Femur (tissue), 1 donor: ENCODE data around the gene DENND1A.
"Not testable (repeated sequence)": the region's sequence is repeated elsewhere in the genome, so short reads cannot be mapped to it uniquely, and the experiment has no call there.

Source experiments
- DNase-seq: peaks from one replicate; pipeline ENCODE4 v3.0.0-alpha.2; 2017

DENND1A gene

DNA sequence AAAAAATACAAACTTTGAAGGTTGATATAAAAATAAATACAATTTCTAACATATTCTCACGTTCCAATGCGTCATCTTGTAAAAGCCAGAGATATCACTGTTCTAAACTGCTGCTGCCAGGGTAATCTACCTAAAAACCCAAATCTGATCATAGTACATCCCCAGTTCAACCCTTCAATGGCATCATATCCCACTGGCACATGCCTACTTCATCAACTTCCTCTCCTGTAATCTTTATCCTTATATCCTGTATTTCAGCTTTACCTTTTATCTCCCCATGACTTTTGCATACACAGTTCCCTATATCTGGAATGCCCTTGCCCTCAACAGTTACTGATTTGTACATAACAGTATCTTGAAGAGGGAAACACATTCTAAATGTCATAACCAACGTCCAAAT lies 7.5 kb downstream of the DENND1A start:
- DNase-seq, result no peak

DNA sequence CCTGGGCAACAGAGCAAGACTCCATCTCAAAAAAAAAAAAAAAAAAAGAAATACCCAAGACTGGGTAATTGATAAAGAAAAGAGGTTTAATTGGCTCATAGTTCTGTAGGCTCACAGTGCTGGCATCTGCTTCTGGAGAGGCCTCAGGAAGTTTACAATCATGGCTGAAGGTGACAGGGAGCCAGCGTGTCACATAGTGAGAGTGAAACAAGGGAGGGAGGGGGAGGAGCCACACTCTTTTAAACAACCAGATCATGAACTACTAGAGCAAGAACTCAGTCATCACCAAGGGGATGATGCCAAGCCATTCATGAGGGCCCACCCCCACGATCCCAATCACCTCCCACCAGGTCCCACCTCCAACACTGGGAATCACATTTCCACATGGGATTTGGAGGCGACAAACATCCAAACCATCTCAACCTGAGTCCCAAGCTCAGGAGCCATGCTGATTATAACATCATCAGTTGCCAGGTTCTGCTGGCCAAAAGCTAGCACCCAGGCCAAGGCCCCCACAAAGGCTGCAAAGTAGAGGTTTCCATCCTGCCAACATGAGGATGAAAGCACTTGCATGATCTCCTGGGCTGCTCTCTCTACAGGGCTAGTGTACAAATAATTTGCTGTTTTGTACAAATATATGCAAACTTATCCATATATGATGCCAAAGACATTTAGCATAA lies 15.3 kb downstream of the DENND1A start:
- no peak for DNase-seq

DNA sequence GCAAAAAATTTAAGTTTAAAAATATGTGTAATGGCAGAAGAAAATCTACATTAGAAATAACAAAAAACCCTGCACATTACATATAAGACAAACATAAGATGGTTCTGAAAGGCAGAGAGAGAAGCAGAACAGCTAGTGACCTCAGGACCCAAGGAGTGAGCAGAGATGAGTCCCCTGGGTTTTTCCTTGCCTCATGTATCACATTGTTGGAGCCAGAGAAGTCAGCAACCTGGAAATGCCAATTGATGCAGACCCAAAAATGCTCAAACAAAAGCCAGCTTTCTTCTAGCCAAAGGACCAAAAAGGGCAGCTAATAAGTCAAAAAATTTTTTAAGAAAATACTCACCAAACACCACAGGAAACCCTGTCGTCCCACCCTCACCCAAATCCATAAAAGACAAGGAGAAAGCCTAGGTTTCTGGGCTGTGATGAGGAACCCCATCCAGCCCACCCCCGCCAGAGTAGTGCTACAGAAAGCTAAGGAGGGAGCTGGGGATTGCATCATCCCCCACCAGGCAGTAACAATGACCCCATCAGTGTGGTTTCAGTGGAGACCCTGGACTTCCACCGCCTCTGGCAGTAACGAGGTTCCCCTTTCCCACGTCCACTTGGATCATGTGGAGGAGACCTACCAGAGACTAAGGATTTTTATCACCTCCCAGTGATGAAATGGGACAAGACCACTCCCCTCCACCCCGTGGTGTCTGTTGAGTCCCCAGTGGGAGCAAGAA lies 17.6 kb downstream of the DENND1A start:
- no peak for DNase-seq

DNA sequence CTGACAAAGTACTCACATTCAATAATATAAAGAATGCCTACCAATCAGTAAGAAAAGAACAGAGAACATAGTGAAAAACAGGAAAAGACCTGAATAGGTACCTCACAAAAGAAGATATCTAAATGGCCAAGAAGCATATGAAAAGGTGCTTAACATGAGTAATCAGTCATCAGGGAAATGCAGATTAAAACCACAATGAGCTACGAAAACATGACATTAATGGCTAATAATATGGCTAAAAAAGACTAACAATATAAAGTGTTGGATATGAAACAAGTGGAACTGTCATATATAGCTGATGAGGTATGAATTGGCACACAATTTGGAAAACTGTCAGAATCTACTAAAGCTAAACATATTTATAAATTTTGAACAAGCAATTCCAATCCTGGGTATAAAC lies 18.9 kb downstream of the DENND1A start:
- no peak for DNase-seq

DNA sequence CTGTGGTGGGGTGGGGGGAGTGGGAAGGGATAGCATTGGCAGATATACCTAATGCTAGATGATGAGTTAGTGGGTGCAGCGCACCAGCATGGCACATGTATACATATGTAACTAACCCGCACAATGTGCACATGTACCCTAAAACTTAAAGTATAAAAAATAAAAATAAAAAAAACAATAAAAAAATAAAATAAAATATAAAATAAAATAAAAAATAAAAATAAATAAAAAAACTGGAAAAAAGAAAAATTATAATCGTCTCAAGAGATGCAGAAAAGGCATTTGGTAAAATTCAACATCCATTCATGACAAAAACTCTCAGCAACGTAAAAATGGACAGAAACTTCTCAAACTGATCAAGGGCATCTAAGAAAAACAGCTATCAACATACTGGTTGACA lies 20.7 kb downstream of the DENND1A start:
- not testable (repeated sequence) for DNase-seq

DNA sequence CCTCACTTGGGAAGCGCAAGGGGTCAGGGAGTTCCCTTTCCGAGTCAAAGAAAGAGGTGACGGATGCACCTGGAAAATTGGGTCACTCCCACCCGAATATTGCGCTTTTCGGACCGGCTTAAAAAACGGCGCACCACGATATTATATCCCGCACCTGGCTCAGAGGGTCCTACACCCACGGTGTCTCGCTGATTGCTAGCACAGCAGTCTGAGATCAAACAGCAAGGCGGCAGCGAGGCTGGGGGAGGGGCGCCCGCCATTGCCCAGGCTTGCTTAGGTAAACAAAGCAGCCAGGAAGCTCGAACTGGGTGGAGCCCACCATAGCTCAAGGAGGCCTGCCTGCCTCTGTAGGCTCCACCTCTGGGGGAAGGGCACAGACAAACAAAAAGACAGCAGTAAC lies 26.4 kb downstream of the DENND1A start:
- not testable (repeated sequence) for DNase-seq

DNA sequence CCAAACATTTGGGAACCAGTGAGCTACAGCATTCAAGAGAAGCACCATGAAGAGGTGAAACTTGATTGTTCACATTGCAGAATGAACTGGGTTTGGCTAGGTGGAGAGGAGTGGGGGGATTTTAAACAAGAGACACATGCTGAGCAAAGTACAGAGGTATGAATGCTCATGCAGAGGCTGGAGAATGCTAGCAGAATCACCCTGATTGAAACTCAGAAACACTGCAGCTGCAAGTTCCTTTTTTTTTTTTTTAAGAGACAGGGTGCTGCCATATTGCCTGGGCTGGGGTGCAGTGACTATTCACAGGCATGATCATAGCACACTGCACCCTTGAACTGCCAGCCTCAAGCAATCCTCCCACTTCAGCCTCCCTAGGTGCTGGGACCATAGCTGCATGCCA lies 35.1 kb downstream of the DENND1A start:
- no peak for DNase-seq

DNA sequence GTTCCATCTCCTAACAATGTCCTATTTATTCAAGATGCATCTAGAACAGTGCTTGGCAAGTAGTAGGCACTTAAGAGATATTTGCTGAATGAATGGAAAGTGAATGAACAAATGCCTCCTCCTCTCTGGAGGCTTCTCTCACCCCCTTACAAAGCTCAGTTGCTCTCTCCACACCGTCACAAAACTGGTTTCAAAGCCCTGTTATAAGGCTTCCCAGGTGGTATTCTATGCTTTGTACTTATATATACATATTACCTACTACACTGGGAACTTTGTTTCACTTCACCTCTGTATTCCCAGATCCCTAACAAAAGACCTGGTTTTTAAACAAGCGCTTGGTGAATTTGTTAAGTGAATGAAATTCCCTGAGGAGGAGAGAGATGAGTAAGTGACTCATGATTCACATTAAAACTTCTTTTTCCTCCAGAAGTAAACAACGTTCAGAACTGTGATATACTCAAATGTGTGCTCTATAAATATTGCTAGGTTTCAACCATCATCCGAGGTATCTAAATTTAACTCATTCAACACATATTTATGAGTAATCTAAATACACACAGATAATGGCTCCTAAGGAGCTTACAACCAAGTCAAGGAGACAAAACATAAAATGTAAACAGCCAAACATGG lies 36.0 kb downstream of the DENND1A start:
- DNase-seq, result no peak

DNA sequence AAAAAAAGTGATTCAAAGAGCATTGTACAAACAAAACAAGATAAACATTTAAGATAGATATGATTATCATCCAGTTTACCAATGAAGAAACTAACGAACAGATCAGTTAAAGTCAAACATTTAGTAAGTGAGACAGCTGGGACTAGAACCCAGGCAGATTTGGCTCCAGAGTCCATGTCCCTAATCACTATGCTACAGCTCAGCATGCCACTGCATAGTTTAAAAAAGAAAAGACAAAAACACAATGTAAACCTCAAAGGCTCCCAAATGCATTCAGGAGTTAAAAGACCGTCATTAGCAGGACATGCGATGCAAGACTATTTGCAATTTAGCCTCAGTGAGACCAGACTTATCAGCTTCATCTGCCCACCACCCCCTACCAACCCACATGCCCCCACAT lies 36.8 kb downstream of the DENND1A start:
- DNase-seq, result no peak

DNA sequence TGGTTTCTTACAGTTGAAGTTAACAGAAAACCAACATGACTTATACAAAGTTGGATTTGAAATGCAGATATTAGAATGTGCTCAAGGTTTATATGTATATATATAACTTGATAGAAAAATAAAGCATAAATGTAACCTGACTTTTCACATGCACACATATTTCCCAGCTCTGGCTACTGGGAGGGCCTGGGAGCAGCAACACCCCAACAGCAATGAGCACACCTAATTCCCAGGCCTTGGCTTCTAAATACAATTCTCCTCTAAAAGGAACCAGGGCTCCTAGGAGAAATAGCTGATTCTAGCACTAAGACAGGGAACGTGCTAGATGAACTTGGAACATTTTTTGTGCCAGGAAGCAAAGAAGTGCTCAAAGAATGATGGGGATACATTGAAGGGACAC lies 42.1 kb downstream of the DENND1A start:
- no peak for DNase-seq

DNA sequence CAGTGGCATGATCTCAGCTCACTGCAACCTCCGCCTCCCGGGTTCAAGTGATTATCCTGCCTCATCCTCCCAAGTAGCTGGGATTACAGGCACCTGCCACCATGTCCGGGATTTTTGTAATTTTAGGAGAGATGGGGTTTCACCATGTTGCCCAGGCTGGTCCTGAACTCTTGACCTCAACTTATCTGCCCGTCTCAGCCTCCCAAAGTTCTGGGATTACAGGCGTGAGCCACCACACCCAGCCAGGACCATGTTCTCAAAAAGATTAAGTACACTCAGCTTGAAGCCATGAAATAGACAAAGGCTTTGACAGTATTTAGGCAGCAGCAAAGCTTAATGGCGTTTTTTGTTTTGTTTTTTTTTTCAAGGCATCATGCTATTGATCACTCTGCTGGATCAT lies 44.1 kb downstream of the DENND1A start:
- DNase-seq, result not testable (repeated sequence)

DNA sequence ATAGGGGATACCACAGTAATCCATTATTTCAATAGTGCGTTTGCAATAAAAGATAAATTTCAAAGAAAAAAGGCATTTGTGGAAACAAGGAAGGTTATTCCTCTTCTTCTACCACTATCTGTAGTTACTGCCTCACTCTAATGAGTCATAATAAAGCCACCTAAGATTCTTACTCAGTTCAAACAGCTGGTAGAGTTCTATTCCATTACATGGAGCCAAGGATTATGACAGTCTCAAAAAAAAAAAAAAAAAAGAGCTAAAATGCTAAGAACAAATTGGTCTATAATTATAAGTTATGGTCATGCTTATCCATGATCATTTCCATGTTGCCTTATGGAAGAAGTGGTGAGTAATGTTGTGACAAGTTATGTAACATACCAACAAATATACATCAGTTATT lies 46.3 kb downstream of the DENND1A start:
- DNase-seq, result no peak

DNA sequence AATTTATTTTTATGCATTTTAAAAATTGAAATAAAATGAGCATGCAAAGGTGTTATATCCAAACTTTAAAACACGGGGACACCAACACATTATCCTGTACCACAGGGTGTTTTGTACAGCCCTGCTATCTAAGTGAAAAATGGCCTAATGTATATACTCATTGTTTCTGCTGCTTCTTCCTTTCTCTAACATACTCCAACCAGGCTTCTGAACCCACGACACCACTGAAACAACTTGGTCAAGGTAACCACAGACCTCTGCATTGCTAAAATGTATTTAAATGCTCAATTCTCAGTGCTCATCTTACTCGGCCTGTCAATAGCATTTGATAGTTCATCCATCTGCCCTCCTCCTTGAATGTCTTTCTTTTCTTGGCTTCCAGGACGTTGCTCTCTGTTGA lies 48.3 kb downstream of the DENND1A start:
- DNase-seq, result no peak

DNA sequence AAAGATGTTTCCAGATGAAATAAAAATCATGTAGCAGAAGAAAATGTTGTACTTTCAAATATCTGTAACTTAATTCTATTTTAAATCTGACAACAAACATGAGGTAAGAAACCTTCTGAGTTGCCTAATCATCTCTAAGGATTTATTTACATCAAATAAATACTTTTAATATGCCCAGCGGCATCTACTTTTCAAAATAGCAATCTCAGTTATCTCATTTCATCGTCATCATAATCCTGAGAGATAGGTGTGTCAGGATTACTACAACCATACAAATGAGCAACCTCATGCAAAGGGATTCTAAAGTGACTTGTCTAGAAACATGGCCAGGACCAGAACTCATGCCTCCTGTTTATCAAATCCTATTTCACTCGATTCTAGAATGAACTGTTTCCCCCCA lies 49.5 kb downstream of the DENND1A start:
- DNase-seq, result no peak

DNA sequence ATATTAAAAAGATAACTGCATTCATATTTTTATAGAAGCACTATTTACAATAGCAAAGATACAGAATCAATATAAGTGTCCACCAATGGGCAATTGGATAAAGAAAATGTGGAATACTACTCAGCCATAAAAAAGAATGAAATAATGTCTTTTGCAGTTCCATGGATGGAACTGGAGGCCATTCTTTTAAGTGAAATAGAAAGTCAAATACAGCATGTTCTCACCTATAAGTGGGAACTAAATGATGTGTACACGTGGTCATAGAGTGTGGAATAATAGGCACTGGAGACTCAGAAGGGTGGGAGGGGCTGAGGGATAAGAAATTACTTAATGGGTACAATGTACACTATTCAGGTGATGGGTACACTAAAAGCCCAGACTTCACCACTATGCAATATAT lies 53.2 kb downstream of the DENND1A start:
- no peak for DNase-seq

DNA sequence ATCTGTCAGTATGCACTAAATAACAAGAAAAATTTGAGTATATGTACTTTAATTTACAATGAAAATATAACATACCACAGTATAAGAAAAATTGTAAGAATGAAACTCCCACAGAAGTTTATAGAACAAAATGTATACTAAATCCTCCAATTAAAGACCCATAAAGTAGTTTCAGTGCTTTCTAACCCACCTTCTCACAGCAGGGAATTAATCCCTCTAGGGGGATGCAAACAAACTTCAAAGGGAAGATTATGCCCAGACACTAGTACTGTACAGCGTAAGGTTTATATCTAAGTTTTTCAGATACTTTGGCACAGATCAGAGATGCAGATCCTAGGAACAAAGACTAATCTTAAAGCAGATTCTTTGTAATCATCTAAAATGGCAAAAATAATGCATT lies 57.2 kb downstream of the DENND1A start:
- no peak for DNase-seq

DNA sequence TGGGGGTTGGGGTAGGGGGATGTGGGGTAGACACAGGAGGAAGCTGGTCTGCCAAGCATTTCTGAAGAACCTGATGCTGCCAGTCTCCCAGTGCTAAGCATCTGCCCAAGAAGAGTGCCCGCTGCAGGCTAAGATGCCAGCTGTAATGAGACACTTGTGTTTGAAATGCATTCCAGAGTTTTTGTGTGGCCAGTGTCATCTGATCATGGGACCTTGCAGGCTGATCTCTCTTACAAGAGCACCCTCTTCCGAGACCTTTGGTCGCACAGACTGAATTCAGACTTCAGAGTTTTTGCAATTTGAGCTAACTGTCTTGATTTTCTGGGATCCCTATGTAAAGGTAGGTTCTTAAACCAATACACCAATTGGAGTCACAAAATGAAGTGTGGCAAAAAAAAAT lies 58.1 kb downstream of the DENND1A start:
- peak; percentile 37 for DNase-seq

DNA sequence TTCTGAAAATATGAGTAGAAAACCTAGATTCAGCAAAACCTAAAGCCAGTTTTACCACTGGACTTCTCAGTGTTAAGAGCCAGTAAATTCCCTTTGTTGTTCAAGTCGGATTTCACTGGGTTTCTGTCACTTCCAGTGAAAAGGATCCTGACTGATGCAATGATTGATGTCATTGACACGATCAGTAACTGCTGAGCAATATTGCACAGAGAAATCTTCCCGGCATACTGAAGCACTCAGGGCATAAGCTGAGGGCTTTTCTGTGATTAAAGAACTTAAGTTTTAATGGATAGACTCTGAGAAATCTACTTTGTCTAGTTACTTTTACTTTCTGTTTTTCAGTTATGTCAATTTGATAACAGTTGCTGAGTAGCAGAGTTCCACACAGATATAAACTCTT lies 61.9 kb downstream of the DENND1A start:
- no peak for DNase-seq

DNA sequence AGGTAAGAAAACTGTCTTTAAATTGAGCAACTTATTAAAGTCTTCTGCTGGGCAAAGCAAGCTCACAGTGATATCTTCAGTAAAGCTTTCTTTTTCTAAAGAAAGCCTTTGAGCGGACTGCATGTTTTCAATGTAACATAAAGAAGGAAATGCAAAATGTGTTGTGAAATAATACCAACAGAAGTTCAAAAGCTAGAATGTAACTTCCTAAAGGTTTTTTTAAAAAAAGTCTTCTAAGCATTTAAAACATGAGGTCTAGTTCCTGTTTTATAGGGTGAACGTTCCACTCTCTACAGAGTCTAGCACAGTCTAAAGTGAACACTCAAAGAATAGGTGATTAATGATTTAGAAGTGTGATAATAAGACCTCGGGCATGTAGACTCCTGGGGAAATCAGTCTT lies 62.9 kb downstream of the DENND1A start:
- DNase-seq, result no peak

DNA sequence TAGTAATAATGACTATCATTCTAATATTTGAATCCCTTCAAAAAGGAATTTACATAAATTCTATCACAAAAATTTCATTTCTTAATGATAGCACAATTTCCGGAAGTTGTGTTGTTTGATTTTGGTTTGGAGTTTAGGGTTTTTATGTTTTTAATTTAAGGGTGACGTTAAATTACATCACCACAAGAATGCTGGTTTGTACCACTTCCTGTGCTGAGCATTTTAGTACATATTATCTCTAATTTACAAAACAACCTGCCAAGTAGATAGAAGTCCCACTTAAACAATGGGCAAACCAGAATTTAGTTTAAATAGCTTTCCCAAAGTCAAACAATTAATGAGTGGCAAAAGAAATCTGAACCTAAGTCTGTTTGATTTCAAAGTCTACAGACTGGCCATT lies 63.4 kb downstream of the DENND1A start:
- no peak for DNase-seq

DNA sequence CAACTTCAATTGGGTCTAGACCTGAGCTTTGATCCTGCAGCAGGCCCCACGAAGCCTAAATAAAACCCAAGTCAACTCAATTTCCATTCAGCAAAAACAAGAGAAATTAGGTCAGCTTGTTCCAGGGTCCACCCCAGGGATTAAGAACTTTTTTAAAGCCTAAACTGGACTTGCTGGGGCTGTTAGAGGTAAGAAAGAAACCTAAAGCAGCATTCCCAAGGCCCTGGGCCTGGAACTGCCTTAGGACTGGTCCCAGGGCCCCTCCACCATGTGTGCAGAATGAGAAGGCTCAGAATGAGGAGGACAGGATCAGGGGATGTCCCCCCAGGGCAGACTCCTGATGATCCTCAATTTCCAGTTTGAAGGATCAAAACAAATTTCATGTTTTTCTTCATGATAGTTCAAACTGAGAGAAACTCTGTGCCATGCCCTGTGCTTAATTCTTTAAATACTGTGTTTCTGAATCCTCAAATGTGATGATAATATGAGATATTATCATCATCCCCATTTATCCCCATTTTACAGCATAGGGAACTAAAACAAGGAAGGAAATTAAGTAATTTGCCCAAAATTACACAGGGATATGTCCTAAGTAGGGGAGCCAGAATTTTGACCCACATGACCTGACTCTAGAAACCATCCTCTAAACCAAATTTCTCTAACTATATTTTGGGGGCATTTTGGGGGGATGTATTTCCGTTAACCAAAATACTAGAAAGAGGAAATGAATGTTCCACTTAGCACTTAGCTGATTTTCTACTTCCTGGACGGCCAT lies 64.5 kb downstream of the DENND1A start:
- DNase-seq, result no peak

DNA sequence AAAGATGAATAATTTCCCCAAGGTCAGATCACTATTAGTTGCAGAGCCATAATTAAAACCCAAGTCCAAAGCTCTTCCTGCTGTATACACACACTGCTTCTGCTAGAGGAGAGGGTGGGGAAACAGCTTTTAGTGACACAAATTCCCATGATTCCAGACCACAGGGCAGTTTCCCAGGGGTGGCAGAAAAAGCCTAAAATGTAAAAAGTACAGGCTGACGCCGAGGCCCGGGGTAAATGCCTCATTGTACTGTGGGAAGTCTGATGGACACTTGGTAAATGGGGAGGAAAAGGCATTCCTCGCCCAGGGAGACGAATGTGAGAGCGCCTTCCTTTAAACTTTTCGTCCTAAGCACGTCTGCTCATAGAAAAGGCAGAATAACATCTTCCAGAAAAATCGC lies 65.7 kb downstream of the DENND1A start:
- no peak for DNase-seq

DNA sequence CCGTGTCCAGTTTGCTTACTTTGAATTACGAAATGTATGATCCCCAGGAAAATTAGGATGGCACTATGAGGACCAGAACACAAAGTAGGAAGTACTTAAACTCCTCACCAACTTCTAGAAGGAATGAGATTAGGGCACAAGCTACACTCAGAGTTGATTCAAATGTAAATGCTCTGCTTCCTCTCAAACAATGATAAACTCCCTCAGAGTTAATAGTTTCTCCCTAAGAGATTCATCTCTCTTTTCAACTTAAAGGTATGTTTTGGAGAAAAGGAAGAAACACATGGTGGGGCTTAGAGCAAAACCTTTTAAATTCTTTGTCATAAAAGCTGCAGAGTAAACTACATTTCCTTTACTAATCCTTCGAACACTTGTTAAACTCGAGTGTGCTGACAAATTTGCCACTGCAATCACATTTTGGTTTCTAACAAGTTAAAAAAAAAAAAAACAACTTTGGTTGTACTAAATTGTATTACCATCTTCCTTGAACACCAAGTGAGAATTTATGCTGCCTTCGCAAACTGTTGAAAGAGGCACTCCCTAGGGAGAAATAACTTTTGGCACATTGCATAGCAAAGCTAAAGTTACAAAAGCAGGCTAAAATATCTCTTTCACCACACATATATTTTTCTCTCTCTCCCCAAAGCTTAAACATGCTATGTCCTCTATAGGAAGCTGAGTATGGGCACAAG lies 66.6 kb downstream of the DENND1A start:
- DNase-seq, result no peak
